Activated CD8-positive, alpha-beta T cell treated with anti-CD3 and anti-CD28 coated beads, Interleukin-2, amount 10 ng/mL, durations not matched to agents 7 days and 5 days (primary cell): ENCODE results near the gene DOC2B. TPM values are rescaled to one million over a fixed set of nuclear protein-coding genes. Genes with fewer than 3 reads are reported as not detected.

Source experiments
- ATAC-seq: fragments of 150-1000 bp; cut with Tn5 transposase; one replicate; pipeline ENCODE4 v1.10.0; 2021; ENCODE audit warnings: moderate library complexity
- CTCF ChIA-PET: fragments of 350-600 bp; sonication (Branson Sonifier 250); formaldehyde crosslinking; loops from one replicate; lab custom pipeline; 2021; ENCODE audit warnings: antibody characterized with exemption; lab: Charles Lee
- POLR2A ChIA-PET: fragments of 350-600 bp; sonication (Branson Sonifier 250); formaldehyde crosslinking; loops from one replicate; lab custom pipeline; 2021; ENCODE audit warnings: antibody characterized with exemption; lab: Charles Lee
- DNase-seq: peaks from one replicate; pipeline ENCODE4 v3.0.0-alpha.2; 2020
- H3K27ac Mint-ChIP-seq: one replicate; pipeline ENCODE4 v1.8.0; 2021; ENCODE audit warnings: mild to moderate bottlenecking, mixed read lengths
- H3K27me3 Mint-ChIP-seq: one replicate; pipeline ENCODE4 v1.8.0; 2021; ENCODE audit warnings: low read depth, mixed read lengths
- H3K36me3 Mint-ChIP-seq: one replicate; pipeline ENCODE4 v1.8.0; 2021; ENCODE audit warnings: low read depth, mixed read lengths
- H3K4me1 Mint-ChIP-seq: one replicate; pipeline ENCODE4 v1.8.0; 2021; ENCODE audit warnings: low read depth, mixed read lengths
- H3K4me3 Mint-ChIP-seq: one replicate; pipeline ENCODE4 v1.8.0; 2021; ENCODE audit warnings: mild to moderate bottlenecking, mixed read lengths
- H3K9me3 Mint-ChIP-seq: one replicate; pipeline ENCODE4 v1.8.0; 2022; ENCODE audit warnings: mixed read lengths; ENCODE audit not compliant: insufficient read depth
- total RNA-seq, 2 experiments: library from RNA; stranded (reverse); gene quantifications; one replicate each; pipeline ENCODE4 v1.2.3, GENCODE V29; 2021

The DOC2B gene
- total RNA-seq, 2 experiments from 2014 or later: not detected

DNA sequence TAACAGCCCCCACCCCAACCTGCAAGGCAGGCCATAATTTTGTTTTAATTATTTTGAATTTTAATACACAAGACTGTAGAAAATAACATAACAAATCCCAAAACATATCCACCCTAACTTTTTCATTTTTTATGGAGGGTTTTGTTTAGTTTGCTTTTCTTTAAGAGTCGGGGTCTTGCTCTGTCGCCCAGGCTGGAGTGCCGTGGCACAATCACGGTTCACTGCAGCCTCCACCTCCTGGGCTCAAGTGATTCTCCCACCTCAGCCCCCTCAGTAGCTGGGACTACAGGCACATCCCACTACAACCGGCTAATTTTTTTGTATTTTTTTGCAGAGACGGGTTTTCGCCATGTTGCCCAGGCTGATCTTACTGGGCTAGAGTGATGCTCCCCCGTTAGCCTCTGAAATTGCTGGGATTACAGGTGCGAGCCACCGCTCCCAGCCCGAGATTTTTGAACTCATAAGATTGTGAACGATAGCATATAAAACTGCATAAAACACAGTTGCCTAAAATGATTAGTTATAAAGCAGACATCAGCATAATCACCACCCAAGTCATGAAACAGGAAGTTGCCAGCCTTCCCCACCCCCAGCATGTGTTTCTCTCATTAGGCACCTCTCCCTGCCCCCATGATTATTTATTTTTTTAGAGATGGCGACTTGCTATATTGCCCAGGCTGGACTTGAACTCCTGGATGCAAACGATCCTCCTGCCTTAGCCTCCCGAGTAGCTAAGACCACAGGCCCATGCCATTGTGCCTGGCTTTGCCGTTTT lies 13.6 kb upstream of the DOC2B start:
- Mint-ChIP-seq H3K27ac (no peak overlapping the region), H3K4me3 (no peak overlapping the region), H3K9me3 (peaks cover 3% of the 10 kb centered on the region), H3K36me3 (no peaks in the 10 kb centered on the region), H3K27me3 (peaks cover 3% of the 10 kb centered on the region), H3K4me1 (no peaks in the 10 kb centered on the region)
- ATAC-seq: no peak
- ChIA-PET POLR2A (no interaction called here), CTCF (no interaction called here)
- DNase-seq: no peak

DNA sequence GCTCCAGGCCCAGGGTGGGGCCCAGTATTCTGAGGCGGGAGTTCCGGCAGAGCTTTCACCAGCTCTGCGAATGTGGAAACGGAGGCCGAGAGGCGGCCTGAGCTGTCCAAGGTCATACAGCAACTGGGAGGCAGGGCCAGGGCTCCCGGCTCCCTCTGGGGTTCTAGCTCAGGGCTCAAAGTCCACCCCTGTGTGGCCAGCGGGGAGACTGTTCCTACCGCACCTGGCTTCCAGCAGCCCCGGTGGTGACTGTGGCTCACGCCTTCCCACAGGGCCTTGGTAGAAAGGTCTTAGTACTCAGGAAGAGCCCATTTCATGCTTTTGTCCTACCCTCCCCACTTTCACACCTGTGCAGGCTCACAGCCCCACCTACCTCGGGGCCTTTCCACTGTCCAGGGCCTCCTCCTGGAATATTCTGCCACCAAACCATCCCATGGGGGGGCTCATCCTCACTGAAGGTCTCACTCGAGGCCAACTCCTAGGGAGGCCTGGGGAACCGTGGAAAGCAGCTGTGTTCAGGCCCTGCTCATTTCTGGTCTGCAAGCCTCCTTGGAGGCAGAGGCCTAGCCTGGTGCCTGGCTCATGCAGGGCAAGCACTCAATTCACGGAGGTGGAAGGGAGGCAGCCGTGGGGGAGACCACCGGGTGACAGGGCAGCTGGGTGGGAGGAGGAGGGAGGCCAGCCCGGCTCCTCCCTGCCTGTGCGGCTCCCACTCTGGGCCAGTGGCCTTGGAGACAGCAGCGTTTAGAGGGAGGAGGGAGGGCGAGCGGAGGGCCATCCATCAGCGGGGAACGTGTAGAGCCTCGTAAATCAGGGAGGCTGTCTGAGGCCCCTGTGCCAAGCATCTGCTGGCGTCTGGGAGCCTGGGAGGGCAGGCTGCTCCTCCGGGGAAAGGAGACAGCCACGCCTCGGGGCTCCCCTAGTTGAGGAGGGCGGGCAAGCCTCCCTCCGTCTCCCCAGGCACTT lies 12.7 kb upstream of the DOC2B start:
- H3K36me3 Mint-ChIP-seq: no peaks in the 10 kb centered on the region
- no peaks in the 10 kb centered on the region for H3K27me3 Mint-ChIP-seq
- no peaks in the 10 kb centered on the region for H3K4me1 Mint-ChIP-seq
- H3K27ac Mint-ChIP-seq: no peak overlapping the region
- no peak for ATAC-seq
- peaks cover 3% of the 10 kb centered on the region for H3K9me3 Mint-ChIP-seq
- H3K4me3 Mint-ChIP-seq: no peak overlapping the region
- DNase-seq: no peak
- CTCF ChIA-PET: no interaction called here
- POLR2A ChIA-PET: no interaction called here

DNA sequence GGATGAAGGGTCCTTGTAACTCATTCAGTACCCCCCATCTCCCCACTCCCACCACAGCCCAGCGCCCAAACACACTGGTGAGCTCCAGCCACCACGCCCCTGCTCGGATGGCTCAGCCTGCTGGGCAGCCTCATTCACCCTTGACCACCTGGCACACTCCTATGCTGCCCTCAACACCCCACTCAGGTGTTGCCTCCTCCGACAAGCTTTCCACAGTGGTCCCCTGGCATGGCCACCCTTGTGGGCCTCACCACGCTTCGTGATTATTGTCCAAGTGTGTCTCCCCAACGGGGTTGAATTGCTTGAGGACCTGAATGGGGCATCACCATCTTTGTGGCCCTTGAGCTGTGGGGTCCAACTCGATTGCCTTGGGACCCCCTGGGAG lies 12.0 kb upstream of the DOC2B start:
- CTCF ChIA-PET: no interaction called here
- Mint-ChIP-seq H3K4me1 (no peaks in the 10 kb centered on the region), H3K4me3 (no peak overlapping the region), H3K9me3 (peaks cover 3% of the 10 kb centered on the region), H3K27me3 (no peaks in the 10 kb centered on the region), H3K27ac (no peak overlapping the region), H3K36me3 (no peaks in the 10 kb centered on the region)
- POLR2A ChIA-PET: no interaction called here
- no peak for ATAC-seq
- no peak for DNase-seq

DNA sequence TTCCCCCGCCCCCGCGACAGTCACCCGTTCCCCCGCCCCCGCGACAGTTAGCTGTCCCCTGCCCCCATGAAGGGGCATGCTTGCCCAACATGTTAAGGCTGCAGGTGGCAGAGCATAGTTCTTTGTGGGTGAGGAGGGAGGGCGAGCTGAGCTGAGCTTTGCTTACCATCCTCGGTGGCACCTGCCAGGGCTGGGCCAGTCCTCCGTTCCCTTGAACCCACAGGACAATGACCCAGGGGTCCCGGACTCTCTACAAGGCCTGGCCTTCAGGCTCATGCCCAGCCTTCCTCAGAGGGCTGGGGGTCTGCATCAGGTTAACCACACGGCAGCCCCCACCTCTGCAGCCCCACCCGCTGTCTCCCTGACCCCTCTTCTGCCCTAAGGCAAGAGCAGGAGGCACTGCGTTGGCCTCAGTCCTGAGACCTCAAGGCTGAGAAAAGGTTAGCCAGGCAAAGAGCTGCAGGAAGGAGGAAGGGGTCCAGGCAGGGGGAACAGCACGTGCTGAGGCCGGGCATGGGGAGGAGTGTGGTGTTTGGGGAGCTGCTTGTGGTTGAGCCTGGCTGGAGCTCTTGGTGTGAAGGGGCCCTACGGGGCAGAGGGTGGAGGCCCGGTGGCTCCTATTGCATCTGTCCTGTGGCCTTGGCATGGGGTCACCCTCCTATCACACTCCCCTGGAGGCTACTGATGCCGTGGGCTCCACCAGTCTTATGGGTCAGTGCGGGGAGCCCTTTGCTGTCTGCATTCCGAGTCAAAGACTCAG lies 11.4 kb upstream of the DOC2B start:
- Mint-ChIP-seq H3K27ac (no peak overlapping the region), H3K4me3 (no peak overlapping the region), H3K9me3 (peaks cover 3% of the 10 kb centered on the region), H3K4me1 (no peaks in the 10 kb centered on the region), H3K27me3 (no peaks in the 10 kb centered on the region), H3K36me3 (no peaks in the 10 kb centered on the region)
- ChIA-PET CTCF (no interaction called here), POLR2A (no interaction called here)
- no peak for DNase-seq
- ATAC-seq: no peak

DNA sequence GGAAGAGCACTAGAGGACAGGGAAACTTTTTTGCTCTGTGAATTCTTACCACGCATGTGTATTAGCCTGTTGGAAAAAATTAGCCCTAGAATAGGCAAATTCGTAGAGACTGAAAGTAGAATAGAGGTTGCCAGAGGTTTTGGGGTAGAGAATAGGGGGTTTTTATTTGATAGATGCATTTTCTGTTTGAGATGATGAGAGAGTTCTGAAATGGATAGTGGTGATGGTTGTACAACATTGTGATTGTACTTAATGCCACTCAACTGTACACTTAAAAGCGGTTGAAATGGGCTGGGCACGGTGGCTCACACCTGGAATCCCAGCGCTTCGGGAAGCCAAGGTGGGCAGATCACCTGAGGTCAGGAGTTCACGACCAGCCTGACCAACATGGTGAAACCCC lies 8.0 kb upstream of the DOC2B start:
- Mint-ChIP-seq H3K36me3 (no peaks in the 10 kb centered on the region), H3K27ac (no peak overlapping the region), H3K9me3 (peaks cover 3% of the 10 kb centered on the region), H3K4me3 (no peak overlapping the region), H3K27me3 (peaks cover 3% of the 10 kb centered on the region), H3K4me1 (no peaks in the 10 kb centered on the region)
- DNase-seq: no peak
- ATAC-seq: no peak
- POLR2A ChIA-PET: no interaction called here
- CTCF ChIA-PET: no interaction called here

DNA sequence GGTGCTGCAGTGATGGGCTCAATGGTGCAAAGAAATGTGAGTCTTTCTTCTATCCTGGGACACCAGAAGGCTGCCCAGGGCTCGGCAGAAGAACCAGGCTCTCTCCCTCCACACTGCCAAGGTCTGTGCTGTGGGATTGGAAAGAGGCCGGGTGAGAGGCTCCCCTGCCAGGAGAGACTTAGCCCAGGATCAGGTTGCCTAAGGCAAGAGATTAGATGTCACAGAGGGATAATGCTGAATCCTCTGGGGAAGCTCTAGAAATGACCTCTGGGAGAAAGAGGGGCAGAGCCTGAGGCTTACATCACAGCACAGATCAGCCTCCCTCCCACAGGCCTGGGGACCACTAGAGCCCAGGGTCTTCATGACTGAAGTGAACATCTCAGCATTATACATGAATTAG lies 5.7 kb upstream of the DOC2B start:
- no peaks in the 10 kb centered on the region for H3K4me1 Mint-ChIP-seq
- H3K36me3 Mint-ChIP-seq: no peaks in the 10 kb centered on the region
- peaks cover 3% of the 10 kb centered on the region for H3K9me3 Mint-ChIP-seq
- ATAC-seq (no peak), DNase-seq (no peak)
- ChIA-PET POLR2A (no interaction called here), CTCF (no interaction called here)
- H3K27ac Mint-ChIP-seq: no peak overlapping the region
- H3K27me3 Mint-ChIP-seq: peaks cover 17% of the 10 kb centered on the region
- H3K4me3 Mint-ChIP-seq: no peak overlapping the region

DNA sequence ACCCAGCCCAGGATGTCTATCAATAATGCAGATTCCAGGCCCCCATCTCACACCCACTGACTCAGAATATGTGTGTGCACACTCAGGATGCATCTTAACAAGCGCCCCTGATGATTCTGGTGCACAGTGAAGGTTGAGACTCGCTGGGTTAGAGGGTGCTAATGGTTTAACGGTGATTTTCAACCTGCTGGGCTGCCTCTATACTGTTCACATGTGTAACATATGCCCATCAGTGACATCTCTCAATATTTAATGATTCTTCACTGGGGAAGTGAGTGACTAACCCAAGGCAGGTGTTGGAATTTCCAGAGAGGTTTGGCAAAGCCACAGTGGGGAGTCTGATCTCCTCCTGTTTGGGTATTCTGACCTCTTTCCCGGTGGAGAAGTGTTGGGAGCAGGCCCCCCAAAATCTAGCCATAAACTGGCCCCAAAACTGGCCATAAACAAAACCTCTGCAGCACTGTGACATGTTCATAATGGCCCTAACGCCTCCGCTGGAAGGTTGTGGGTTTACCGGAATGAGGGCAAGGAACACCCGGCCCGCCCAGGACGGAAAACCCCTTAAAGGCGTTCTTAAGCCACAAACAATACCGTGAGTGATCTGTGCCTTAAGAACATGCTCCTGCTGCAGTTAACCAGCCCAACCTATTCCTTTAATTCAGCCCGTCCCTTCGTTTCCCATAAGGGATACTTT lies 4.1 kb upstream of the DOC2B start:
- H3K27me3 Mint-ChIP-seq: peaks cover 22% of the 10 kb centered on the region
- H3K9me3 Mint-ChIP-seq: no peaks in the 10 kb centered on the region
- no peak overlapping the region for H3K4me3 Mint-ChIP-seq
- no peak for DNase-seq
- H3K36me3 Mint-ChIP-seq: no peaks in the 10 kb centered on the region
- no peaks in the 10 kb centered on the region for H3K4me1 Mint-ChIP-seq
- no peak for ATAC-seq
- ChIA-PET CTCF (no interaction called here), POLR2A (no interaction called here)
- H3K27ac Mint-ChIP-seq: no peak overlapping the region

DNA sequence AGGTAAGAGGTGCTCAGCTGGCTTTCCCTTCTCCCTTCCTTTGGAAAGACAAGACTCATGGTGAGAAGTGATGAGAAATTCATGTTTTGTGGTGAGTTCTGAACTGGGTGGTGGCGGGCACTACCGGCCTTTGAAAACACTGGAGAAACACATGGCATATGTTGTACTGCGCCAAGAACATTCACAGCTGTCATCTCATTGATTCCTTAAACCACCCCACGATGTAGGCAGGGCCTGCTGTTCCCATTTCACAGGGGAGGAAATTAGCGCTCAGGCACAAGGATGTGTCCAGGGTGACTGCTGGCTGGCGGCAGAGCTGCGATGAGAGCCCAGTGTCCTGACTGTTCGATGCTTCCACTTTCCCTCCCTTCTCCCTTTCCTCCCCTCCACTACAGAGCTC lies 1.6 kb upstream of the DOC2B start:
- Mint-ChIP-seq H3K9me3 (no peaks in the 10 kb centered on the region), H3K4me1 (no peaks in the 10 kb centered on the region)
- POLR2A ChIA-PET: no interaction called here

DNA sequence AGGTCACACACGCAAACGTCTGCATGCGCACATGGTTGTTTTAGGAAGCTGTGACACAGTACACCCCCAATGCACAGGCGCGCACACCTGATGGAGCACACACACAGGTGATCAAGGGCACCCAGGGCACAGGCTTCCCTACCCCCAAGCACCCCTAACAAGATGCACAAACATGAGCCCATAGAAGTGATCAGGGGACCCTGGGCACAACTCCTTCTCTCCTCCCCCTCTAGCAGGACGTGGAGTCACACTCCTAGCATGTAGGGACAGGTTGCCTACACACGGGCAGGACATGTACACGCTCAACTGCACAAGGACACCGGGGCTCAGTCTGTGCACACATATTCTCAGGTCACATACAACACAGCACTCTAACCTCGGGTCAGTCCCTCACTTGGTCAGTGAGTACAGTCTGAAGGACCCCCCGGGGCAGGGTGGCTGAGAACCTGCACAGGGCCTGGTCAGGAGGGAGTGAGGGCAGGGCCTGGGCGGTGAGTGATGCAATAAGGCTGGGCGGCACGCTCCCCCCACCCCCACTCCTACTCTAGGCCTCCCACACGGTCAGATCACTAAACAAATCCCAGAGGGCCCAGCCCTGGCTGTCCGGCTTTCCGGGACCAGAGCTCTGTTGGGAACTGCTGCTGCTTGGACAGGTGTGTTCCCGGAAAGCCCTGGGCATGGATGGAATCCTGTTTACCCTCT lies 751 bp upstream of the DOC2B start:
- Mint-ChIP-seq H3K4me1 (no peaks in the 10 kb centered on the region), H3K9me3 (no peaks in the 10 kb centered on the region), H3K27ac (no peak overlapping the region), H3K27me3 (peaks cover 38% of the 10 kb centered on the region), H3K4me3 (no peak overlapping the region), H3K36me3 (no peaks in the 10 kb centered on the region)
- ChIA-PET POLR2A (no interaction called here), CTCF (no interaction called here)
- ATAC-seq (no peak), DNase-seq (no peak)

More for the DNA sequence above, 1.6 kb upstream of the DOC2B start:
- CTCF ChIA-PET: no interaction called here
- H3K36me3 Mint-ChIP-seq: no peaks in the 10 kb centered on the region
- H3K27me3 Mint-ChIP-seq: peaks cover 37% of the 10 kb centered on the region
- ATAC-seq (no peak), DNase-seq (no peak)
- H3K4me3 Mint-ChIP-seq: no peak overlapping the region
- H3K27ac Mint-ChIP-seq: no peak overlapping the region

DNA sequence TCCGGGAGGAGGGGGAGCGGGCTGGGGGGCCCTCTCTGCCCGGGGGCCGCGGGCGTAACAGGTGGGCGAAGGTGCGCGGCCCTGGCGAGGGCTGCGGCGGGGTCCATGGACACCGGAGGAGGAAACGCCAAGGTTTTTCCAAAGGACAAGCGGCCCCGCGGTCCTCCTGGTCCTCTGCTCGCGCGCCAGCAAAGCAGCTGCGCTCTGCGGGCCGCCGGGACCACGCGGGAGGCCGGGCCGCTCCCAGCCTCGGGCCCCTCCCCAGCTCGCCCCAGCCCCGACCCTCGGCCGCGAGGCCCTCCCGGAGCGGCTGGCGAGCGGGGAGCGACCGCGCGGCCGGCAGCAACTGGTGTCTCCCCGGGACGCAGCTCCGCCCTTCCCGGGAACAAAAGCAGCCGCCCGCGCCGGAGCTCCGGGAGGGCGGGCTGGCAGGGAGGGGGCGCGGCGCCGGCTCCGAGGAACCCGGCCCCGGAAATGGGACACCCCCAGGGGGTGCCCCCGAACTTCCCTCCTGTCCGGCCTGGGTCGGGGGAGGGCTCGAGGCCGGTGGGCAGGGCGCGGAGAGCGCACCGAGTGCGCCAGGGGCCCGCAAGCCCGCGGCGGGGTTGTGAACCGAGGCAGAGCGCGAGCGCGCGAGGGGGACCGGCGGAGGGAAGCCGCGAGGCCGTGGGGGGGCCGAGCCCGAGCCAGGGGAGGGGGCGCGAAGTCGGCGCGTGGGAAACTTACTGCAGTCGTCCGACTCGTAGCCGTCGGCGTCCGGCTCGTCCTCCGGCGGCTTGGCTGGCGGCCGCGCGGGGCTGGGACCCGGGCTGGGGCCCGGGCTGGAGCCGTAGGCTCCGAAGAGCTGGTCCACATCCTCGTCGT lies 837 bp downstream of the DOC2B start:
- ATAC-seq: no peak
- DNase-seq: no peak
- peaks cover 38% of the 10 kb centered on the region for H3K27me3 Mint-ChIP-seq
- ChIA-PET CTCF (no interaction called here), POLR2A (no interaction called here)
- no peaks in the 10 kb centered on the region for H3K4me1 Mint-ChIP-seq
- H3K9me3 Mint-ChIP-seq: no peaks in the 10 kb centered on the region
- H3K36me3 Mint-ChIP-seq: no peaks in the 10 kb centered on the region
- H3K4me3 Mint-ChIP-seq: no peak overlapping the region
- no peak overlapping the region for H3K27ac Mint-ChIP-seq
